SKM-1 treated with dmso at 0.1 percent for 144 hours (cell line): ENCODE results near the gene BABAM2.

ENCODE experiments used
- DNase-seq: peaks from one replicate; lab custom pipeline; 2025; ENCODE audit not compliant: unreplicated experiment; lab: John Stamatoyannopoulos, UW

BABAM2 gene

DNA sequence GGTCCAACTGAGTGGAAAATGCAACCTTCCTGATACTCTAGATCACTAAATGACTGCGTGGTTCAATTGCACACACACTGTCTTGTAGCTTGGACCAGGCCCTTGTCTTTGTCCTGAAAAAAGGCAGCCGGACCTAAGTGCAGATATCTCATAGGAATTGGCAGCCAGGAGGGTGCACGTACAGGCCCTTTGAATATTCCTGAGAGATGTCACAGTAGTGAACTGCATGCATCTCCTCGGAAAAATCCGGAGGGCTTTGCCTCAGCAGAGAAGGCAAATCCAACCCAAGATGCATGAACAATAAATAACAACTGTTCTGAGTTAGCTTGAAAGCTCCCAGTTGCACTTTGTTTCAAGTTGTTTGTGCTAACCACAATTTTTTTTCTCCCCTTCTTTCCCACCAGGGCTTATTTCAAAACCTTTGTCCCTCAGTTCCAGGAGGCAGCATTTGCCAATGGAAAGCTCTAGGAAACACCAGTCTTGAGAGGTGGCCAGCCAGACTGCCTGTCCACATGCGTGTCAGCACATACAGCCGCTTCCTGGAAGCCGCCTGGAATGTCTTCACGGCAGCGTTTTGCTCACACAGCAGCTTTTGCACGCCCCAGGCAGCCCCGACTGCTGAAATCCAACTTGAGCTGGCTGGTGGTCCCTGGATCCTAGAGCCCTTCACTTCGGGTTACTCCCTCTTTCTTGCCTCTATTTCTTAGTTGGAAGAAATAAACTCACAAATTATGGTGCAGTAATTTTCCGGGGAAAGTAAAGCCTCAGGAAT is 447.7 kb downstream of the BABAM2 start:
- DNase-seq: no peak

DNA sequence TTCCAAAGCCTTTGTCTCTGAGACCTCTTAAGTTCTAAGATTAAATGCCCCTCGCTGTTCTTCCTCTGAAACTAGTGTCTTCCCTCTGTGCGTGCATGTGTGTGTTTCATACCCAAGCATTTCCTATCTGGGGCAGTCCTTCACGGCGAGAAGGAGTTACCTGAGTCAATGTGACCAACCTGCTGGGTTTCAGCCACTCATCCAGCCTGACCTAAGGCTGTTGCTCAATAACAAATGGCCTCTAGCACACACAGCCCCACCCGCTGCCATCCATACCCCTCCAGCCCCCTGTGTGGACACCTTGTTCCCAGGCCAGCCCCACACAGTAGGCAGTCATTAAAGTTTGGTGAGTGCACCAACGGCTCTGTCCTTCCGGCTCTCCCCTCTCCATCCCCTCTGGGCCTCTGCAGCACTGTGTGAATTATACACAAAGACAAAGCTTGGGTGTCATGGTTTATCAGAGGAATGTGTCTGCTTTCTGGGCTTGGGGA is 448.3 kb downstream of the BABAM2 start:
- no peak for DNase-seq

- no peak for DNase-seq
Measured at GRCh38 chr2:28339516-28340175, 449.1 kb downstream of the BABAM2 start.

DNA sequence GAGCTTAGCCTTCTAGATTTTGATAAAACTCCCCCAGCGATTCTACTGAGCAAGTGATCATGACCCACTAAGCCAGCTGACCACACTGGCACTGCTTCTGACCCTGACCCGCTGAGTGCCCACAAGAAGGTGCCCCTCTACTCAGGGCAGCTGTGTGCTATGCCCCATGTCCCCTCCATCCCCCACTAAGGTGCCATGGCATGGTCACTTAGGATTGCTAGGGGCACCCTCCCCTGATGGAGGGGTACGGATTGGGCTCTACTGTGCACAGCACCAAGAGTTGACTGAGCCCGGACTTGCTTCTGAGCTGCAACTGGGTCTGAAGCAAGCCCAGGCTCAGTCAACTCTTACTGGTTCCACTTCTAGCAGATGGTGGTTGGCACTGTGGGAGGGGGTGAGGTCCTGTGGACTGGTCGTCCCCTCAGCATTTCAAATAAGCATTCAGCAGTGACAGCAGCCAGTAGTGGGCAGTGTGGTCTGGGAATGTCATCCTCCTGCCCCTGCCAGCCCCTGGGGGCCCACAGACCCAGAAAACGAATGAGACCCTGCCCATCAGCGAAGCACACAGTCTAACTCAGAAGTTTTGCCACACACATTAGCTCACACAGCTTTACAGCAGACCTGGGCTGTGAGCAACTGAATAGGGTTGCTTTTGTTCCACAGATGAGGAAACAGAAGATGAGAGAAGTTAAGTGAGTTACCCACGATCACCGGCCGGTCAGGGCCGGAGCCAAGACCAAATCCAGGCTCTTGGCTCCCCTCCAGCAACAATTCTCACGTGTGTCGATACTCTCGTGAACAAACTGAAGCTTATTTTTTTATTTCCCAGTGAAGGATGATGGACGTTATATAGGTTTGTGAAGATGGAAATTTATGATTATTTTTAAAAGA is 450.0 kb downstream of the BABAM2 start:
- DNase-seq: no peak

GRCh38 chr2:28341208-28341891 is 450.8 kb downstream of the BABAM2 start:
- no peak for DNase-seq

GRCh38 chr2:28342081-28342967 is 451.8 kb downstream of the BABAM2 start:
- no peak for DNase-seq

DNA sequence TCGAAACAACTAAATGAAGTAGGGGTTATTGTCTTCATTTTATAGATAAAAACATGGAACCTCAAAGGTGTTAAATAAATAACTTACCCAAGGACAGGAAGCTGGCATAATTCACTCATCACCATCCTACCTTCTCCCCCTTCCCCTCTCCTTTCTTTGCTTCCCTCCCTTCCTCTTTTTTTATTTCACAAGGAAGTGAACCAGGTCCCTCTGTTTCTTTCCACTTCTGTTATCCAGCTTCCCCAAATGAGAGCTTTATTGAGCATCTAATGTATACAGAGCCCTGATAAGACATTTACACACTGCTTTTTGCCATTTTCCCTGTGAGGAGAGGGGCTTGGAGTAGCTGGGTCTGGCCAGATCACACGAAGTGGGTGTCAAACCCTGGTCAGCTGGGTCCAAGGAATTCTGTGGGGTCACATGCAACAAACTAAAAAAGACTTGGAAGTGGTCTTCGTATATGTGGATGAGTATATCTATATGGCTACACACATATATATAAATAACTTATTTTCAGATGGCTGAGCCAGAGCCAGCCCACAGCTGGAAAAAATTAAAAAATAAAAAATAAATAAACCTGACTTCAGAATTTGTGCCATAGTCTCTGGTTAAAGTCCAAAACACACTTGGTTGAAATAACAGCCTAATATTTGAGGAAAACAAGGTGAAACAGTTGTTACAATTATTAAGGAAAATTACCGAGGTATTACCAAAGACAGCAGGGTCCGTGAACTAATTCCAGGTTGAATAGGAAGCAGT is 452.8 kb downstream of the BABAM2 start:
- DNase-seq: peak; percentile 89

- DNase-seq: no peak
Measured at GRCh38 chr2:28343971-28344715, 453.6 kb downstream of the BABAM2 start.

DNA sequence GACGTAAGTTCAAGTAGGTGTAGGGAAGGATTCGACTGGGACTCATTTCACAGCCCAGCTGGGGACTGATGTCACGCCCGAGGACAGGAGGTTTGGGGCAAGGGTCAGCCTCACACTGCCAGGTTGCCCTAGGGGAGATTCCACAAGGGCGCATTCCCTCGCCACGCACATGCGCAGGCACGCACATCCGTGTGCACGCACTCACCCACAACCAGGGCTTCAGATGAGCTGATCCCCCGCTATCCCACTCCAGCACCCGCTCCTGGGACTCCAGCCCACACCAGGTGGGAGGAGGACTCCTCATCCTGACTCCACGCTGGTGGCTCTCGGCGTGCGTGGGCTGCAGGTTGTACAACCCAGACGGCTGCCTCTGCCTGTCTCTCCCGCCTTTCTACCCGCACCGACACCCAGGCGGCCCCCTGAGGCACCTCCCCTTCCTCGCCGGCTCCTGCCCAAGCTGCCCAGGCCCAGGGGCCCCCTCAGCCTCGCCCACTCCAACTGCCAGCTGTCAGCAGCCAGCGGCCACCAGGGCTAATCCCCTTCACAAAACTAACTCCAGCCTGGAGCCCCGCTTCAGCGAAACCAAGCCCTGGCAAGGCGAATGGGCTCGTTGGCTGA is 454.3 kb downstream of the BABAM2 start:
- no peak for DNase-seq

DNA sequence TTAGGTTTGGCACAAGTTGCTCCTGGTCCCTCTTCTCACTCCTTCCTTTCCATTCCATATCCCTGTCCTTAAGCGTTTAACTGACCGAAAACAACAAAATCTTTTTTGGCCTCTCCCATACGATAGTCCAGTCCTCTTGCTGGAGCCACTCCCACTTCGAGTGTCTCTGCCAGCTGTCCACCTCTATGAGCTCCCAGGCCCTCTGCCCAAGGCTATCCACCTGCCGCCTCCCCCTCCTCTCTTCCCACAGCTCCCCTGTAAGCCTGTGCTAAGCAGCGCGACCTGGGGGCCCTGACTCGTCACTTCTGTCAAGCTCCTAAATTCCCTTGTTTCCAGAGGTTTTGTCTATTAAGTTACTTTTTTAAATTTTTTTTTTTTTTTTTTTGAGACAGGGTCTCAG is 455.1 kb downstream of the BABAM2 start:
- DNase-seq: no peak

DNA sequence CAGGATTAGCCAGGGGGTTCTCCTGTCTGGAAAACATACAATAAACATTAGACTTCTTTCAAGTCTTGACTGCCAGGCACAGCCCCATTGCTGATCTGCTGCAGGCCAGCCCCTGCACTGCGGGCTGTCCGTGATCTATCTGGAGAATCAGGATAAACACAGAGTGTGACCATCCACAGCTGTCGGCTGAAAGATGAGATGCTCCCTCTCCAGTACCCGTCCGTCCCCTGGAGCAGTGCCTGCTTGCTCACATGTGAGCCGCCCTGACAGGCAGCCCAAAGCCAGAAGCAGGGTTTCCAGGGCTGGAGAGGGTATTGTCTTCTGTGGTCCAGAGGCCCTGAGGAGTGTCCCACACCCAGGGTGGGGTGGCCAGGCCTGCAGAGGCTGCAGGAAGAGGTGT is 456.1 kb downstream of the BABAM2 start:
- DNase-seq: no peak

- no peak for DNase-seq
Measured at GRCh38 chr2:28347193-28347592, 456.7 kb downstream of the BABAM2 start.

GRCh38 chr2:28347596-28347995 is 457.1 kb downstream of the BABAM2 start:
- DNase-seq: no peak

DNA sequence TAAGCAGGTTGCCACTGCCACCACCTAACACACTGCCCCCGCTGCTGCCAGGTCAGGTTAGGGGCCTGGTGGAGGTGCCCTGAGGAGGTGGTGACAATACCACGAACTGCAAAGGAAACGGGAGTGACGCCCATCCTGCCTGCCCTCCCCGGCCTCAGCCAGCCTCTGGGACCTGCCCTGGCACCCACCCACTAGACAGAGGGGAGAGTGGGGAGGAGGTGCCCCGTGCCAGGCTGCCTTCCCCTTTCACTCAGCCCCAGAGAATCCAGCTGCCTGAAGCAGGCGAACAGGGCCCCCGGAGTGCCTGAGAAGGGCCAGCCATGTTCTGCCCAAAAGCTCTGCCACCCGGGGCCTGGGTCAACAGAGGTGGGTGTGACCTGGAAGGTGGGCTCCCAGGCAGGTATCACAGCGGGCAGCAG is 457.6 kb downstream of the BABAM2 start:
- no peak for DNase-seq

- no peak for DNase-seq
Measured at GRCh38 chr2:28348921-28349320, 458.4 kb downstream of the BABAM2 start.

DNA sequence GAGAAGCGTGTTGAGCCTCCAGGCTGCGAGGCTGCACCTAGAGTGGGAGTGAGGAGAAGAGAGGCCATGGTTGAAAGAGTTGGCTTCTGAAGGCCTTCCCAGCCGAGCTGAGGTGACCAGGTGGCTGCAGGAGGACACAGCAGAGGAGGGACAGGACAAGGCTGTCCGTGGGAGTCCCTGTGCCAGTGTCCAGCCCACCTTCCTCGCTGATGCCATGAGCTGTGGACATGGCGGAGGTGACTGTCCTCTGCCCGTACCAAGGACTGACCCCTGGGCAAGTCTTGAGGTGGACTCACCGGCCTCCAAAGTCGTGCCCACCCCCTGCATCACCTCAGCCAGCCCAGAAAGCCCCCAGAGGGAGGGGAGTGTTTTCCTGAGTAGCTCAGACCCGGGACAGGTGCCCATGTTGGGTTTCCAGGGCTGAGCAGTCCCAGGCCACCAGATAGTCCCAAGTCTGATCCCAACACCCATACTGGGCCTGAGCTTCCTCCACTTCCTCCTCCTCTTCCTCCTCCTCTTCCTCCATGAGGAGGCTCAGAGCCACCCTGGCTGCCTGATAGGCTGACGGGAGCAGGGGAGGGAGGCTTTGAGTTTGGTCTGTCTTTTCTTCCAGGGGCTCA is 459.1 kb downstream of the BABAM2 start:
- DNase-seq: no peak

- DNase-seq: no peak
Measured at GRCh38 chr2:28350196-28350595, 459.7 kb downstream of the BABAM2 start.
